ENCODE measurements around the gene TULP1. TPM values are rescaled to one million over a fixed set of nuclear protein-coding genes. Genes with fewer than 3 reads are reported as not detected.

The TULP1 gene
- total RNA-seq, 1 experiment from 2014 or later, result not detected

GRCh38 chr6:35488517-35488862, 24.2 kb downstream of the TULP1 start:
- H3K27me3 Mint-ChIP-seq (ENCODE audit: insufficient read depth, unreplicated experiment), result no peaks in the 10 kb centered on the region
- BruUV-seq (replicated peaks), result no TSS peak
- intact Hi-C loops (cut with micrococcal nuclease), result no loop called here
- POLR2A ChIA-PET, result interaction anchor here (0.5 to 4.7 kb wide), 7 partner anchors 8 to 229 kb away, joined by 3 to 42 read pairs (median 5); partner anchors contain the start of genes RPL10A, TEAD3 and ZNF76
- H3K27ac Mint-ChIP-seq (ENCODE audit: low read depth, unreplicated experiment), result peak overlapping the region; percentile 52
- no peak overlapping the region for H3K4me3 Mint-ChIP-seq (ENCODE audit: unreplicated experiment)
- H3K9me3 Mint-ChIP-seq (ENCODE audit: unreplicated experiment), result no peaks in the 10 kb centered on the region
- TF ChIP-seq CTCF (IDR thresholded peaks at IDR 0.05; ENCODE audit: unreplicated experiment), result no peak
- peaks cover 6% of the 10 kb centered on the region for H3K36me3 Mint-ChIP-seq (ENCODE audit: insufficient read depth, unreplicated experiment)
- CTCF ChIA-PET, result no interaction called here
- H3K4me1 Mint-ChIP-seq (ENCODE audit: insufficient read depth, unreplicated experiment), result peaks cover 43% of the 10 kb centered on the region
- no peak for DNase-seq (ENCODE audit: unreplicated experiment)

DNA sequence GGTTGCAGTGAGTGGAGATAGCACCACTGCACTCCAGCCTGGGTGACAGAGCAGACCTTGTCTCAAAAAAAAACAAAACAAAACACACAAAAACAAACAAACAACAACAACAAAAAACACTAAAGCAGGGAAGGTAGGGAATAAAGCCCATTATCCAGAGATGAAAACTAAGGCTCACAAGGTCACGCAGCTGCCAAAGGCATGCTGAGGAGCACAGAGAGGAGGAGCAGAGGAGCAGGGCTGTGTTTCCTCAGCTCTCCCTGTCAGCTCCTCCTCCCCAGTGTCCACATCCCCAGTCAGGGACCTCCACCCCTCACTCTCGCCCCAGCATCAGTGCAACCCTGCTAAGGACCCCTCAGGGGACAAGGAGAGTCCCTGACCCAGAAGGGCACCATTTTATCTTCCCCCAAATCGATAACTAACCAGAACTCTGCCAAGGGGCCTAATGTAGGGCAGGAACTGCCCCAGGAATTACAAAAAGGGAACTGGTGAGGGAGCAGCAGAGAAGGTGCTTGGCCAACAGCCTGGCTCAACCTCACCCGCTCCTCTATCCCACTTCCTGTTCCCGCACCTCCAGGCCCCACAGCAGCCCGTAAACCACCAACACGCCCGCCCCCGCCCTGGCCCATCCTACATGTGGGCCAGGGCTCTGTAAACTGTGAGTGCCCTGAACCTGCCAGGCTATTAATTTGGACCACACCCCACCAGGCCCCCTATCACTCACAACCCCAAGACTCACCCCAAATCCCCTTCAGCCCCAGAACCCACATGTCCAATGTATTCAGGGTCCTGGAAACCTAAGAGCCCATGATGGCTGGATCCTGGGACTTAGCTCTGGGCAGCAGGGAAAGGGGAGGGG, 24.8 kb downstream of the TULP1 start:
- peaks cover 6% of the 10 kb centered on the region for H3K36me3 Mint-ChIP-seq (ENCODE audit: insufficient read depth, unreplicated experiment)
- POLR2A ChIA-PET, result interaction anchor here (0.5 to 4.7 kb wide), 11 partner anchors 9 to 246 kb away, joined by 3 to 42 read pairs (median 5); partner anchors contain the start of genes RPL10A, TEAD3 and ZNF76
- H3K4me3 Mint-ChIP-seq (ENCODE audit: unreplicated experiment), result peak overlapping the region; percentile 28
- no peaks in the 10 kb centered on the region for H3K27me3 Mint-ChIP-seq (ENCODE audit: insufficient read depth, unreplicated experiment)
- H3K4me1 Mint-ChIP-seq (ENCODE audit: insufficient read depth, unreplicated experiment), result peaks cover 43% of the 10 kb centered on the region
- intact Hi-C loops (cut with micrococcal nuclease), result no loop called here
- CTCF ChIA-PET, result interaction anchor here (0.8 to 1.1 kb wide), 2 partner anchors 19 to 146 kb away, joined by 3 to 5 read pairs; partner anchors contain the start of gene RPL10A
- peak overlapping the region; percentile 52 for H3K27ac Mint-ChIP-seq (ENCODE audit: low read depth, unreplicated experiment)
- no TSS peak for BruUV-seq (replicated peaks)
- peak; percentile 67 for DNase-seq (ENCODE audit: unreplicated experiment)
- TF ChIP-seq CTCF (IDR thresholded peaks at IDR 0.05; ENCODE audit: unreplicated experiment), result no peak
- no peaks in the 10 kb centered on the region for H3K9me3 Mint-ChIP-seq (ENCODE audit: unreplicated experiment)

DNA sequence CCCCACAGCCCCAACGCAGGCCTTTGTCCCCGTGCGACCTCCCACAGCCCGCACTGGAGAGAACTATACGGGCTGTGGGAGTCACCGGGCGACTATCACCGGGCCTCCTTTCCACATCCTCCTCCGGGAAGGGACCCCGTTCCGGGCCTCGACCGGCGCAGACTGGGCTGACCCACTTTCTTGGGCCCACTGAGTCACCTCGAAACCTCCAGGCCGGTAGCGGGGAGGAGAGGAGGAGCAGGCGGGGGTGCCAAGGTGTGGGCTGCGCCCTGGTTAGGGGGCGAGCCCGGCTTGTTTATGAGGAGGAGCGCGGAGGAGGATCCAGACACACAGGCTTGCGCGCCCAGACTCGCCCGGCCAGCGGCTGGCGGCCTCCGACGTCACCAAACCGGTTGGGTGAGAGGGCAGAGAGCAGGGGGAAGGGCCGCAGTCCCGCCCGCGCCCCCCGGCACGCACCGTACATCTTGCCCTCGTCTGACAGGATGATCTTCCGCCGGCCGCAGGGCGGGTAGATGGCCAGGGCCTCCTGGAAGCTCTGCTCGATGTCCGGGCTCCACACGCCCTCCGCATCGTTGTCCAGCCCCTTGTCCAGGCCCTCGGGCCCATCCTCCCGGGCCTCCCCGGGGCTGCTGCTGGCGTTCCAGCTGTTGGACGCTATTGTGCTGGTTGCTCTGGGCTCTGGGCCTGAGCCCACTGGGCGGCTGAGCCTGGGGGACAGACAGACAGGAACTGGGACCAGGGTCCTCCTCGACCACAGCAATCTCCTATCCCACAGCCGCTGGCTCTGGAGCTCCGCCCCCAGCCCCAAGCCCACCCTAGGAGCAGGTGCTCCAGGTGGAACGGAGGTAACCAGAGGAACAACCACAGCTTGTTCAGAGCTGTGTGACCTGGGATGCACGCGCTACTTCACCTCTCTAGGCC, 26.4 kb downstream of the TULP1 start:
- Mint-ChIP-seq H3K36me3 (ENCODE audit: insufficient read depth, unreplicated experiment) (peaks cover 6% of the 10 kb centered on the region), H3K9me3 (ENCODE audit: unreplicated experiment) (no peaks in the 10 kb centered on the region), H3K27ac (ENCODE audit: low read depth, unreplicated experiment) (peak overlapping the region; percentile 88), H3K27me3 (ENCODE audit: insufficient read depth, unreplicated experiment) (no peaks in the 10 kb centered on the region), H3K4me1 (ENCODE audit: insufficient read depth, unreplicated experiment) (peaks cover 36% of the 10 kb centered on the region), H3K4me3 (ENCODE audit: unreplicated experiment) (peak overlapping the region; percentile 60)
- DNase-seq (ENCODE audit: unreplicated experiment), result peak; percentile 90
- no peak for TF ChIP-seq CTCF (IDR thresholded peaks at IDR 0.05; ENCODE audit: unreplicated experiment)
- CTCF ChIA-PET, result interaction anchor here (0.6 to 1.1 kb wide), 5 partner anchors 18 to 188 kb away, joined by 3 to 5 read pairs (median 3); partner anchors contain the start of gene RPL10A
- POLR2A ChIA-PET, result interaction anchor here (1.0 to 4.7 kb wide), 8 partner anchors 10 to 227 kb away, joined by 3 to 42 read pairs (median 8); partner anchors contain the start of genes RPL10A, TEAD3 and ZNF76
- BruUV-seq (replicated peaks), result no TSS peak
- intact Hi-C loops (cut with micrococcal nuclease), result no loop called here
